HG02884 (cell line): ENCODE measurements around the gene CCDC183.
"Not testable (repeated sequence)": the region's sequence is repeated elsewhere in the genome, so short reads cannot be mapped to it uniquely, and the experiment has no call there.

Experiments
- ATAC-seq: cut with Tn5 transposase; IDR thresholded peaks from one replicate; pipeline ENCODE4 v1.9.1; 2021; ENCODE audit warnings: mild to moderate bottlenecking, moderate library complexity; ENCODE audit not compliant: unreplicated experiment

Gene CCDC183

DNA sequence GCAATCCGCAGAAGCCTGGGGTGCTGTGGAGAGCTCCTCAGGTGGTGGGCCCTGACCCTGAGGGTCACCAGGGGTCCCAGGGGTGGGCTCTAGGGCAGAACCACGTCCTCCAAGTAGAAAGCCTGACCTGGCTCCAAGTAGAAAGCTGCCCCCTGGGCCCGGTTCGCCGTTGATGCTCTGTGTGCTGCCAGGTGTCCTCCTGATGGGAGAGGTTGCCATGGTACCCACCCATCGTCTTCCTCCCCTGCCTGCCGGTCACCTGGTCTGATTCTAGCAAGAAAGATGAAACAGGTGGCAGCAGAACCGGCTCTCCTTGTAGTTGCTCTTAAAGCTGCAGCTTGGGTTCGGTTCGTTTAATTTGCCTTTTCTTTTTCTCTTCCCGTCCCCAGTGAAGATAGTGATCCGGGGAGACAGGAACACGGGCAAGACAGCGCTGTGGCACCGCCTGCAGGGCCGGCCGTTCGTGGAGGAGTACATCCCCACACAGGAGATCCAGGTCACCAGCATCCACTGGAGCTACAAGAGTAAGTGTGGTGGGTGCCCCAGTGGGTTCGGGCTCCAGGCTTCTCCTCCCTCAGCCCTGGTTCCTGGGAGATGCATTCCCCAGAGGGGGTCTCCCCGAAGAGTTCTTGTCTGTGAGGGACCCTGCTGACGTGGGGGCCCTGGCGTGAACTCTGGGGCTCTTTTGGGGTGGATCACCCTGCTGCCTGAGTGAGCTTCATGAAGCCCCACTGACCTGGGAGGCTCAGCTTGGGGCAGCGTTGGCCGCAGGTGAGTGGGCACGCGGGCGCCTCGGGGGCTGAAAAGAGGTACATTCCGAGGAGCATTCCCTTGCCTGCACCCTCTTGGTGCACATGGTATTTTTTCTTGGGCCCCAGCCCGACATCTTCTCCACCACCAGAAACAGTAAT is 27.3 kb downstream of the CCDC183 start:
- no peak for ATAC-seq

- ATAC-seq, result no peak
Observed at GRCh38 chr9:136824496-136825225, 28.5 kb downstream of the CCDC183 start.

DNA sequence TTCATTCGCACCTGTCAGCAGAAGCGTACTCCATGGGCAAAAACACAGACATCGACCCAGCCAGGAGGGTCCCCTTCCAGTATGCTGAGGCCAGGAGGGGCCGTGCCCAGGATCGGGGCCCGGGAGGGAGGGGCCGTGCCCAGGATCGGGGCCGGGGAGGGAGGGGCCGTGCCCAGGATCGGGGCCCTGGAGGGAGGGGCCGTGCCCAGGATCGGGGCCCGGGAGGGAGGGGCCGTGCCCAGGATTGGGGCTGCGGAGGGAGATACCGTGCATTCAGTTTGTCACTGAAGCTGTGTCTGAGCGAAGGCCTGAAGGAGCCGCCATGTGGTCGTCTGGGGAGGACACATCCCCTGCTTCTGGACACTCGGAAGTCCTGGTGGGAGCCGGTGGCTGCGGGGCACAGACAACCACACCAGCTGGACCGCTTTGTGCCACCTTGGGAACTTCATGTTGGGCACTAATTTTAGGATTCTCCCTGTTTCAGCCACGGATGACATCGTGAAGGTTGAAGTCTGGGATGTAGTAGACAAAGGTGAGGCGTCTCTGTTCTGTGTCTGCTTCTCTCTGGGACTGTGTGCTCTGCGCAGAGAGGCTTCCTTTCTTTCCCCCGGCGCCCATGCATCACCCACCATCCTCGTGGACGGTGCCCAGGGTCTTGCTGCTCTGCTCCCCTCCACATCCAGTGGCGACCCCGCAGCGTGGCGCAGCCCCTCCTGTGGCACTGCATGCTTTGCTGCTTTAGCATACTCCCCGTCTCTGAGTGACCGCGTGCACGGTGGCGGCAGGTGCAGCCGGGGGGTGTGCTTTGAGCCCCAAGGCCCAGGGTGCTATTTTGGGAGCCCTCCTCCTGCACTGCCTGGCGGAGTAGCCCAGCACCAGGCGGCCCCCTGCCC is 29.4 kb downstream of the CCDC183 start:
- ATAC-seq, result no peak

DNA sequence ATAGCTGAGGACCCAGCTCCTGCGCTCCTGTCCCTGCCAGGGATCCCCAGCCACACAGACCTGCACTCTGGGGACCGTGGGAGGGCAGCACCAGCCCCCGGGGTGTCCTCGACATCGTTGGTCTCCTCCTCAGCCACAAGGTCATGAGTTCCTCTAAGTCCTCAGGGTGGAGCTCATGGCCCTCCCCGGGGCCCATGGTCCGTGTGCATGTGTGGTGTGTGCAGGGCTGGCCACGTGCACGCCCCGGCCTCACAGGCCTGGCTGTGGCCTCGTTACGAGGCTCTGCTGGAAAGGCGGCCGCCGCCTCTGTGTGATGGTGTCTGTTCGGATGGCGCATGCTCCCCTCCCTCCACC is 30.0 kb downstream of the CCDC183 start:
- no peak for ATAC-seq

- no peak for ATAC-seq
Observed at GRCh38 chr9:136826703-136827582, 30.8 kb downstream of the CCDC183 start.

GRCh38 chr9:136827794-136828473 is 31.8 kb downstream of the CCDC183 start:
- ATAC-seq, result no peak

- no peak for ATAC-seq
Observed at GRCh38 chr9:136828474-136829140, 32.5 kb downstream of the CCDC183 start.

GRCh38 chr9:136829412-136829811 is 33.3 kb downstream of the CCDC183 start:
- no peak for ATAC-seq

DNA sequence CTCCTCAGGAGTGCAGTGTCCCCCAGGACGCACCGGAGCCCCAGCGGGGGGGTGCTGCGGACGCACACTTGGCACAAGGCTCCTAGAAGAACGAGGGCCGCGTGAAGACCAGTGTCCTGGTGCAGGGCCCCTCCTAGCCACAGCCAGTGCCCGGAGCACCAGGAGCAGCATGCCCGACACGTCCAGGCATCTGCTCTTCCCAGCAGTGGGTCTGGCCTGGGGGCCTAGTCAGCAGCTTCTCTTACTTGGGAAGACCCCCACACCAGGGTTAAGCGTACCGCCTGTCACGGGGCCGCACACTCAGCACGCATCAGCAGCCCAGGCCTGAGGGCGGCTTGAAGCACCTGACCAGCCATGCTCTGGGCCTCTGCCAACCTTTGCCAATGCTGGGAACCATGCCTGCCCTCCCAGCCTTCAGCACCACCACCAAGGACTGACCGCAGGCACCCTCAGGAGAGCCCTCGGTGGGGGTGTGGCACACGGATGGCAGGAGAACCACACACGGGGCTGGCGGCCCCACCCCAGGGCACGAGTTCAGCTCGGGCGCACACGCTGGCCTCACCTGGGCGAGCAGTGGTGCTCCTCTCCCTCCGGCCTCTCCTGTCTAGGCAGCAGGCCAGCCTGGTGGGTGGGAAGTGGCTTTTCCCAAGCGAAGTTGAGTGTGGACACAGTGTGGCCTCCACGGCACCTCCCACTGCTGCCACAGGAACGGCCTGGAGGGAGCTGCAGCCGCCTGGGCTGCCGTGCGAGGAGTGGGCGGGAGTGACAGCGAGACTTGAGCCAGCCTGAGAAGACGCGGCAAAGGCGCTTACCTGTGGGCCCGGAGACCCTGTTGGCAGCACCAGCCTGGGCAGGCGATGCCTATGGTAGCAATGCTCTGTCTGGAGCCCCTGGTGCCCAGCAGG is 34.1 kb downstream of the CCDC183 start:
- ATAC-seq, result no peak

DNA sequence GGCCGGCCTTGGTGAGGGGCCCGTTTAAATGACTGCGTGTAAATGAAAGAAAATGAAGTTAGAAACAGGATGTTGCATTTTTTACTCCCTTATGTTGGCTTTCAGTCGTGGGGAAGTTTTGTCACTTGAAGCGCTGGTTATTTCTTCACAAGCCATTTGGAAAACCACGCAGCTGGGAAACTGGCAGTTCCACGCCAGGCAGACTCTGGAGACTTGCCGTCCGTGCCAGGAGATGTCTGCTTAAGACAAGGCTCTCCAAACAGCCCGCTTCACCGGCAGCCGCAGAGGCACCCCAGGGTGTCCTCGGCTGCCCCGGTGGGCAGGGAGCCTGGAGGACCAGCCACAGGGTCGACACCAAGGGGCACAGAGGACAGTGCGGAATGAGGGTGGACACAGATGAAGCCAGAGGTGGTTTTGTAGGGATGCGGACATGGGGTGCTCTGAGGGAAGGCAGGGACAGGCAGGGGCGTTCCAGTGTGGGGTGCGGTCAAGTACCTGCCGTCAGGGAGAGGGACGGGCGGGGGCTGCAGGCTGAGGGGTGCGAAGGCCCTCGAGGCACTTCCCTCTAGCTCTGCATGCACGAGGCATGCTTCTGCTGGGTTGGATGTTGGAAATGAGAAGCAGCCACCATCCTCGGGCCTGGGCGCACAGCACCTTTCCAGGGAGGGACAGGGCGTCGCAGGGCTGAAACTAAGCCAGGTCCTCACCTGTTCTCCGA is 35.0 kb downstream of the CCDC183 start:
- no peak for ATAC-seq

DNA sequence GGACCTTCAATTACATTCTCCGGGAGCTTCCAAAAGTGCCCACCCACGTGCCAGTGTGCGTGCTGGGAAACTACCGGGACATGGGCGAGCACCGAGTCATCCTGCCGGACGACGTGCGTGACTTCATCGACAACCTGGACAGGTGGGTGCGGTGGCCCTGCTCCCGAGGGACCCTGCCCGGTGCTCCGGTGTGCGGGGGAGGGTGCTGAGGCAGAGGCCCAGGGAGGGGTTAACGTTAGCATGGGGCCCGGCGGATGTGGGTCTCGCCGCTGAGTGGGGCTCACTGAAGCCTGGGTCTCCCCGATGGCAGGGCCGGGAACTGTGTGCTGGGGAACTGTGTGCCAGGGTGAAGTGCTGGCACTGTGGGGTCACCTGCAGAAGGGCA is 35.6 kb downstream of the CCDC183 start:
- no peak for ATAC-seq

- no peak for ATAC-seq
Observed at GRCh38 chr9:136832581-136832980, 36.4 kb downstream of the CCDC183 start.

DNA sequence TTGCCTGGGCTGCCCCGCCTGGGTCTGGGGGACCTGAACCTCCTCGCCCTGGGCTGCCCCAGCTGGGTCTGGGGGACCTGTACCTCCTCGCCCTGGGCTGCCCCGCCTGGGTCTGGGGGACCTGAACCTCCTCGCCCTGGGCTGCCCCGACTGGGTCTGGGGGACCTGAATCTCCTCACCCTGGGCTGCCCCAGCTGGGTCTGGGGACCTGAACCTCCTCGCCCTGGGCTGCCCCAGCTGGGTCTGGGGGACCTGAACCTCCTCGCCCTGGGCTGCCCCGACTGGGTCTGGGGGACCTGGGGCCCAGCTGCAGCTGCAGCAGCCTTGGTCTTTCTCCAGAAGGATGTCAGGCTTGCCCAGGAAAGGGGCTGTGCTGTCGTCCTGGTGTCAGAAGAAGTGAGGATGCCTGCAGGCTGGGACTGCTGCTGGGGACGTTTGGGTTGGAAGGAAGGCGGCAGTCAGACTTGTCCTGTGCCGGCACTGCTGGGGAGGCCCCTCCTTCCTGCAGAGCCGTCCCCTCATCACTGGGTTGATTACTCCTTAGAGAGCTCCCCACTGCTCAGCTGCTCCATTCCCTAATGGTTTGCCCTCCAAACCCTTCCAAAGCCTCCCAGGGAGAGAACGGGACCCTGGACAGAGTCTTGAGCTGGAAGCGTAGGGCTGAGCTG is 37.4 kb downstream of the CCDC183 start:
- ATAC-seq, result not testable (repeated sequence)

- ATAC-seq, result no peak
Observed at GRCh38 chr9:136835162-136835931, 39.2 kb downstream of the CCDC183 start.

DNA sequence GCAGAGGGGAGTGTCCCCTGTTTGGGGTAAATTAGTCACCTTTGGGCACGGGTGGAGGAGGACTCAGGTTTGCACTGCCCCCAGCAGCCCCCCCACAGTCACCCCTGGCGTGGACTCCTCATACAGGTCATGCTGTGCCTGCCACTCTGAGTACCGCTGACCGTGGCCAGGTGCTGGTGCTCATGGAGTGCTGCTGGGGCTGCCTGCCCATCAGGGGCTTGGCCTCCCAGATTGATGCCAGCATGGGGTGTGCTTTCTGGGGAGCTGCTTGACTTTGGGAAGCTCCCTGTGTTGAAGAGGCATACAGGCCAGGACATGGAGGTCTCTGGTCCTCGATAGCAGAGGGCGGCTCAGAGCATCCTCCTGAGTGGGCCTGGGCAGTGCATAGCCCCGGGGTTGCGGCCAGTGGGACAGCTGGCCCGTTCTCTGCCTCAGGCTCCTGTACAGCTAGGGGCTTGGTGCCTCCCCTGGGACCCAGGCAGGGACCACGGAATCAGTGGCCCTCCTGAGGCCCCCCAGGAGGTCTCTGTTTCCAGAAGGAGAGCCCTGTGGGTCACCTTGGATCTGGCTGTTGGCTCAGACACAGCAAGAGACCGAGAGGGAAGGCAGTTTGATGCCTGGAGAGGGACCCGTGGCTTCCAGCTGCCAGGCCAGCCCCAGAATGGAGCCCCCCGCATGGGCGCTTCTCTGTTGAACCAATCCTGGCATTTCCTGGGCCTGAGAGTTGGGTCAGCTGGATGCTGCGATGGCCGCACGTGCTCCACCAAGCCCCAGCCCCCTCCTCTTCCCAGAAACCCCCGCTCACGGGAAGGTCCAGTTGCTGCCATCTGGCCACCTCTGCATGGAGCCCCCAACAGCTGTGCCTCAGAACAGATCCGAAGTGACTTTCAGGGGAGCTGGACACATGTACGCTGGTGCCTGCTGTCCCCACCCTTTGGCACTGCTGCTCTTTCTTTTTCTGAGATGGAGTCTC is 40.1 kb downstream of the CCDC183 start:
- ATAC-seq, result no peak
